ENCODE measurements around the gene RPN1. TPM values are rescaled to one million over a fixed set of nuclear protein-coding genes. Genes with fewer than 3 reads are reported as not detected.

Gene RPN1
- total RNA-seq, 1 experiment from 2014 or later = 185 TPM

- POLR2A ChIA-PET (ENCODE audit: unreplicated experiment) = interaction anchor here (0.6 kb wide), 1 partner anchor 1015 kb away, joined by 3 read pairs; no protein-coding TSS in a partner anchor
- intact Hi-C loops (cut with micrococcal nuclease; ENCODE audit: unreplicated experiment) = no loop called here
Observed at GRCh38 chr3:128603811-128604775, 46.5 kb downstream of the RPN1 start.

GRCh38 chr3:128603313-128603712, 47.3 kb downstream of the RPN1 start:
- intact Hi-C loops (cut with micrococcal nuclease; ENCODE audit: unreplicated experiment) = no loop called here
- BruUV-seq (replicated peaks) = no TSS peak

More at GRCh38 chr3:128603811-128604775, 46.5 kb downstream of the RPN1 start:
- DNase-seq = no peak
- CTCF ChIA-PET = interaction anchor here (1.0 kb wide), 1 partner anchor 243 kb away, joined by 17 read pairs; no protein-coding TSS in a partner anchor
- Histone ChIP-seq H3K79me2 (ENCODE audit: low read depth) (no peaks in the 10 kb centered on the region), H3K9me2 (ENCODE audit: insufficient read depth) (no peaks in the 10 kb centered on the region), H3K27me3 (ENCODE audit: insufficient read depth, low read depth) (no peaks in the 10 kb centered on the region), H3K27ac (no peak overlapping the region), H2AFZ (no peak overlapping the region), H3K4me2 (no peak overlapping the region), H3K4me3 (no peak overlapping the region), H4K20me1 (ENCODE audit: insufficient read depth) (no peaks in the 10 kb centered on the region; the same call in 1 of the 2 replicates), H3K36me3 (ENCODE audit: low read depth) (no peaks in the 10 kb centered on the region), H3F3A (ENCODE audit: insufficient read depth, low read depth) (no peaks in the 10 kb centered on the region), H3K4me1 (replicated peaks; ENCODE audit: insufficient read depth) (no peaks in the 10 kb centered on the region), H3K9me3 (ENCODE audit: insufficient read depth, low read depth) (no peaks in the 10 kb centered on the region)
- TF ChIP-seq EZH2 (IDR thresholded peaks at IDR 0.05; ENCODE audit: low read depth) = no peak
- TF ChIP-seq CTCF (conservative IDR thresholded peaks at IDR 0.05) = no peak
- no TSS peak for BruUV-seq (replicated peaks)

More at GRCh38 chr3:128603313-128603712, 47.3 kb downstream of the RPN1 start:
- H3K27me3 ChIP-seq (ENCODE audit: insufficient read depth, low read depth) = no peaks in the 10 kb centered on the region
- CTCF ChIA-PET = interaction anchor here (1.0 kb wide), 1 partner anchor 244 kb away, joined by 17 read pairs; no protein-coding TSS in a partner anchor
- TF ChIP-seq EZH2 (IDR thresholded peaks at IDR 0.05; ENCODE audit: low read depth) (no peak), CTCF (conservative IDR thresholded peaks at IDR 0.05) (no peak)
- no peak for DNase-seq
- H3F3A ChIP-seq (ENCODE audit: insufficient read depth, low read depth) = no peaks in the 10 kb centered on the region
- no peak overlapping the region for H2AFZ ChIP-seq
- H4K20me1 ChIP-seq (ENCODE audit: insufficient read depth) = no peaks in the 10 kb centered on the region; the same call in 1 of the 2 replicates
- H3K27ac ChIP-seq = no peak overlapping the region
- no peaks in the 10 kb centered on the region for H3K36me3 ChIP-seq (ENCODE audit: low read depth)
- no peaks in the 10 kb centered on the region for H3K9me3 ChIP-seq (ENCODE audit: insufficient read depth, low read depth)
- H3K4me3 ChIP-seq = no peak overlapping the region
- POLR2A ChIA-PET (ENCODE audit: unreplicated experiment) = interaction anchor here (0.6 kb wide), 1 partner anchor 1015 kb away, joined by 3 read pairs; no protein-coding TSS in a partner anchor
- no peaks in the 10 kb centered on the region for H3K4me1 ChIP-seq (replicated peaks; ENCODE audit: insufficient read depth)
- H3K79me2 ChIP-seq (ENCODE audit: low read depth) = no peaks in the 10 kb centered on the region
- H3K4me2 ChIP-seq = no peak overlapping the region
- H3K9me2 ChIP-seq (ENCODE audit: insufficient read depth) = no peaks in the 10 kb centered on the region
